HG03139 (cell line): ENCODE measurements around the gene RHO.
A peak's percentile ranks its signal among the peaks of the same experiment; 100 is the strongest.
"Not testable (repeated sequence)": the region's sequence is repeated elsewhere in the genome, so short reads cannot be mapped to it uniquely, and the experiment has no call there.

Experiments
- ATAC-seq: cut with Tn5 transposase; IDR thresholded peaks from one replicate; pipeline ENCODE4 v1.9.1; 2021; ENCODE audit not compliant: unreplicated experiment

The RHO gene

DNA sequence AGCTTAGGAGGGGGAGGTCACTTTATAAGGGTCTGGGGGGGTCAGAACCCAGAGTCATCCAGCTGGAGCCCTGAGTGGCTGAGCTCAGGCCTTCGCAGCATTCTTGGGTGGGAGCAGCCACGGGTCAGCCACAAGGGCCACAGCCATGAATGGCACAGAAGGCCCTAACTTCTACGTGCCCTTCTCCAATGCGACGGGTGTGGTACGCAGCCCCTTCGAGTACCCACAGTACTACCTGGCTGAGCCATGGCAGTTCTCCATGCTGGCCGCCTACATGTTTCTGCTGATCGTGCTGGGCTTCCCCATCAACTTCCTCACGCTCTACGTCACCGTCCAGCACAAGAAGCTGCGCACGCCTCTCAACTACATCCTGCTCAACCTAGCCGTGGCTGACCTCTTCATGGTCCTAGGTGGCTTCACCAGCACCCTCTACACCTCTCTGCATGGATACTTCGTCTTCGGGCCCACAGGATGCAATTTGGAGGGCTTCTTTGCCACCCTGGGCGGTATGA is at the start of gene RHO:
Gene RHO, plus strand, starts transcription at position 51 of the 512 bp plus-strand sequence. Its CDS starts 95 bp downstream, at position 146.
- ATAC-seq, result no peak

DNA sequence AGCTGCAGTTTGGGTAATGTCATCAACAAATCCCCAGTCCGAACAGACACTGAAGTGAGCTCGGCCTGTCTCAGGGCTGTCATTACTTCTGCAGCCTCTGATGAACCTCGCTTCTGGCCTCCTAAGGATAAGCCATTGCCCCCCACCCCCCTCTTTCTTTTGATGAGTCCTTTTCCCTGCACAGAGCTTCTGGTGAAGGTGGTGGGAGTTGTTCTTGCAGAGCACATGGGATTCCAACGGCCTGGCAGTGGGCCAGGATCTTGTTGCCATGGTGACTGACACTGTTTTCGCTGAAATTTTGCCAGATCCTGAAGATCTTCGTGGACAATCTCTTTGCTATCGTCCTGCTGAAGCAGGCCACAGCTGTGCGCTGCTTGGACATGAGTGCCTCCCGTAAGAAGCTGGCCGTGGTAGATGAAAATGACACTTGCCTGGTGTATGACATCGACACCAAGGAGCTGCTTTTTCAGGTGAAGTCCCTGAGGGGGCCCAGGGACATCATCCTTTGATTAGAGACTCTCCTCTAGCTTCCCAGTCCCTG is 47.1 kb upstream of the RHO start:
- ATAC-seq, result not testable (repeated sequence)

DNA sequence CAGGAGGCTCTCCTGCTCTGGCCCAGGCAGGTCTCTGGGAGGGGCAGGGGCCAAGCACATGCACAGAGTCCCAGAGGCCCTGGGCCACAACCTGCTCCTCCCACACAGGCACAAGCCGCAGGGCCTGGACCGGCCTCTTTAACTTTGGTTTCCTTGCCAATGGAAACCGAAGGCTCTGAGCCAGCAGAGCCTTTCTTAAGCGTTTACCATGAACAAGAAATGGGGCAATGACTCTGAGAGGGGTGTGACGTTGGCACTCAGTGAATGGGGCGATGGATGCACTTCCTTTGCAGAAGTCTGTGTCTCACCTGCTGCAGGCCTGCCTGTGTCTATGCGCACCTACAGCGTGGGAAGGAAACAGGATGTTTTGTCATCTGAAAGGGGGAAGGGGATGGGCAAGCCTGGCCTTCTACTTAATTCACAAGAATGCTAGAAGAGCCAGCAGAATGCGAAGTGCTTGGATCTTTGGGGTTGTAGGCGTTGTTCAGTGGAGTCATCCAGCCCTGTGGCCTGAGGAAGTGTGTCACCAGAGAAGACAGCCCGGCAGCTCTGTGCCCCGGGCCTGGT is 46.6 kb upstream of the RHO start:
- ATAC-seq, result no peak

DNA sequence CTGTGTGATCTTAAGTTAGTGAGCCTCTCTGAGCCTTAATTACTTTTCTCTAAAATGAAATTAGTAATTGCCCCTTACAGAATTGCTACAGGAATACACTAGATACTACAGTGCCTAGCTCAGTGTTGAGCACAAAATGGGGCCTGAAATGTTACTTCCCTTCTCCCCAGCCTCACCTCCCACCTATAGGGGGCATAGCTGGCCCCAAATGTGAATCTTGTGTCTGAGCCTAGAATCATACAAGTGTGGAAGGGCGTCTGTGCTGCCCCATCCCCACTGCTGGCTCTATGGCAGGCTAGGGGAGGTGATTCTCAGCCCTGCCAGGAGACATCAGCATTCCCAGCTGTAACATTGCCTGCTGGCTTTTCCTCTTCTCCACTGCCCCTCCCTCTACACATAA is 45.7 kb upstream of the RHO start:
- ATAC-seq, result no peak

DNA sequence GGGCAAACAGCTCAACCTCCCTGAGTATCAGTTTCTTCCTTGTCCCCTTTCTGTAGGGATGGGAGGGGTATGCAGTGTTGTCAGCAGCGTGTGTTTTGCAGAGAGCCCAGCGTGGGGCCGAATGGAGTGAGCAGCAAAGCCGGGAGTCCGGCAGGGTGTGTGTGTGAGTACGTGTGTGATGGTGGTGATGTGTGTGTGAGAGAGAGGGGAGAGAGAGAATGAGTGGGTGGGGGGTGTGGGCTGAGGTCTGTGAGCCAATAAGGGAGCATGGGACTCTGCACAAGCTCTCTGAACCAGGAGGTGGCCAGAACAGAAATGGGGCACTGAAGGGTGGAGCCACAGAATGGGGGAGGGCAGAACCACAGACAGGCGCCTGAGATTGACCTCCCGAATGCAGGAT is 44.6 kb upstream of the RHO start:
- ATAC-seq, result no peak

DNA sequence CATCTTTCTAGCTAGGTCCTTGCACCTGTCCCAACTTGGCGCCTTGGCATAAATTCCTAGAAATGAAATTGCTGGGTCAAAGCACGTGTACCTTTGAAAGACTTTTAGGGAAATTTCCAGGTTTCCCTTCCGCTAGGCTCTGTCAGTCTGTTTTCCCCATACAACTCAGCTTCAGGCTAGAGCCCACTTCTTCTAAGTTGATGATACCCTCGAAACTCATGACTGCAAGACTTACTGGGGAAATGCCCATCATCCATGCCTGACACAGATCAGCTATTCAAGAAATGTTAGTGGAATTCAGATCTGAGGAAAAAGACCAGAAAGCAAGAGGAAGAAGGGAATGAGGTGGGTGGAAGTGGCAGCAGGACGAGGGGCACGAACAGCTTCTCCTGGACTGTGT is 43.3 kb upstream of the RHO start:
- ATAC-seq, result not testable (repeated sequence)

DNA sequence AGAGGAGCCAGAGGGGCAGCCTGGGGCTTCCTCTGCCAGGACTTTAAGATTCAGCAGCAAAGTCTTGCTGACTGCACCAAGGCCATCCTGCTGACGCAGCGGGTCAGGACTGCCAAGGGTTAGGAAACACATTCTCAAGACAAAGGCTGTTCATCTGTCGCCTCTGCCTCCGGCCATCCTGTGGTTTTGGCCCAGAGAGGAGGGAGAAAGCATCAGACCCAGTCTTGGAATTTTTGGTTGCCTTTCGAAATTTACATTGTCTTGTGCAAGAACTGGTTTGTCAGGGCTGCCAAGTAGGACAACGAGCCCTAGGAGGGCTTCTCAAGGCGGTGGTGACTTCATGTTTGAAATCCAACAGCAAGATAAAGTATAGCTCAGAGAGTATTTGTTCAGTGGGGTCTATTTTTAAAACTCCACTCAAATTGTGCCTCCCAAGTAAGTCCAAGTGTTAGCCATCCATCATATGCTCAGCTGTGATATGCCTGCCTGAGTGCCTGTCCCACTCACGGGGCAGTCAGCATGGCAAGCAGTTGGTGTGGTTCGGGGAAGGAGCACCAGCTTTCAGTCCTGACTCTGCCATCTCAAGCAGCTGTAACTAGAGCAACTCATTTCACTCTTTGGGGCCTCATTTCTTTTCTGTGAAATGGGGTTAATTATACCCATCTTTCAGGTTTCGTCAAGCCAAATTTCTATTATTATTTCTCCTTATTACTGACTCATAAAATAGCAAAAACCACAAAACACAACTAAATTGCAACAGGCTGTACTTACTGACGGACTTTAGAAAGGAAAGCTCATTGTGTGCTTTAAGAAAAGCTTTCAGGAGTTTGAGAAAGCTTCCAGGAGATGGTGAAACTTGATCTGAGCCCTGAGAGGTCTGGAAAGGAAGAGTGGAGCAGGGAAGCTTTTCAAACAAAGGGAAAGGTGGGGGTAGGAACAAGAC is 42.4 kb upstream of the RHO start:
- ATAC-seq, result no peak

DNA sequence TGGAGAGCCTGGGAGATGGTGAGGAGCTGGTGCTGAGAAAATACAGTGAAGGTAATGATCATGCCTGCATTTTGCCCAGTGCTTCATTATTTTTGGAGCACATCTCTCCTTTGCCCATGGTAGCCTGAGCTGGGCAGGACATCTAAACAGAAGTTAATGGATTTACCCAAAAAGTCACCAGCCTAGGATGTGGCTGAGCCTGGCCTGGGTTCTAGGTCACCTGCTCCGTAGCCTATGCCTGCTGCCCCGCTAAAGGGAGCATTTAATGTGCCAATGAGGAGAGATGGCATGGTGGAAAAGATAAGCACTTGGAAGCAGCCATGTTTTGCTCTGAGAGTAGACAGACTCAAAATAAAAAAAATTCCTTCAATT is 41.8 kb upstream of the RHO start:
- ATAC-seq, result no peak

DNA sequence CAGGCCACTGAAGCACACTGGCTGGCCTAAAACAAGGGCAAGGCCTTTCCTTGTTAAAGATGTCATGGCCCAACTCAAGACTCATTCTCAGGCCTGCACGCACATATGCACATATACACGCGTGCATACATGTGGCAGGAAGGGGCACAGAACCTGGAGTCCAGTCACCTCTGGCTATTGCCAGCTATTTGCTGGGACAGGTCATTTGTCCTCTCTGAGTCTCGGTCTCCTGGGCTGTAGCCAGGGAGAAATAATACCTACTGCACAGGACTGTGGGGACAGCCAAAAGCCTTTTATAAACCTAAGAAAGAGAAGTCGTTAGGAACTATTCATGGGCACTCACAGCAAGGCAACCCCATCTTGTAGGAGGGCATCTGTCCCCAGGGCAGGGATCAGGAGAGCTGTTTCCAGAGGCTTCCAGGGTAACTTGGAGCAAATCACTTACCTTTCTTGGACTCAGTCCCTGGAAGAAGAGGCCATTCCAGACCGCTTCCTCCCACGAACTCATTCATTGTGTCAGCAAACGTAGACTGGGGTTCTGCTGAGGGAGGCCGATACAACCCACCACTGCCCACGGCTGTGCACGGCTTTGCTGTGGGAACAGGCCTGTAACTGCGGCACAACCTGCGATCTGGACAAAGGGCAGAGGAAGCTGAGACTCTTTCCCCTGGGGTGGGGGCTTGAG is 41.1 kb upstream of the RHO start:
- no peak for ATAC-seq

DNA sequence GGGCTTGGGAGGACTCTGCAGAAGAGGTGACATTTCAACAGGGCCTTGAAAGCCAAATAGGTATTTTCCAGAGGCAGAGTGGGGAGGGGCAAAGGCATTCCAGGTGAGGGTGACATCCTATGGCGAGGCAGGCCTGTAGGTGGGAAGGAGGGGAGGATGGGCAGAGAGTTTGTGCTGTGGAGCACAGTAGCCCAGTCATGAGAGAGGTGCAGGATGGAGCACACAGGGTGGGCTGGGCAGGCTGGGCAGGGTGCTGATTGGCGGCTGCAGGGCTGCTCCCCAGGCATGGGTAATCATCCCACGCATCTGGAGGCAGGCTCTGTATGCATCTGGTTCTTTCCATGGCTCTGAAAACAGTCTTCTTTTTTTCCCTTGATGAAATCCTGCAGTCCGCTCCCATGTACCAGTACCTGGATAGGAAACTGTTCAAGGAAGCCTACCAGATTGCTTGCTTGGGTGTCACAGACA is 40.5 kb upstream of the RHO start:
- not testable (repeated sequence) for ATAC-seq

DNA sequence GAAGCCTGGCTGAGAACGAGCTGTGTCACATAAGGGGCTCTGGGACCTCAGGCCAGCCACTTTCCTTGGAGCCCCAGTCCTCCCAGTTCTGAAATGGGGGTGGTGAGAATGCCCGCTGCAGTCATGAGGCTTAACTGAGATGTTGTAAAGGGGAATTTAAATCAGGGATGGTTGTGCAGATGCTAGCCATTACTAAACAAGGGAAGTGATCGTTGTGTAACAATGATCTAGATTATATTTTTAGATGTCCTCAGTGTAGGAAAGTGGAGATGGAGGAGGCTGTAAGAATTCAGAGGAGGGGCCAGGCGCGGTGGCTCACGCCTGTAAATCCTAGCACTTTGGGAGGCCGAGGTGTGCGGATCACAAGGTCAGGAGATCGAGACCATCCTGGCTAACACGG is 39.2 kb upstream of the RHO start:
- ATAC-seq, result not testable (repeated sequence)

DNA sequence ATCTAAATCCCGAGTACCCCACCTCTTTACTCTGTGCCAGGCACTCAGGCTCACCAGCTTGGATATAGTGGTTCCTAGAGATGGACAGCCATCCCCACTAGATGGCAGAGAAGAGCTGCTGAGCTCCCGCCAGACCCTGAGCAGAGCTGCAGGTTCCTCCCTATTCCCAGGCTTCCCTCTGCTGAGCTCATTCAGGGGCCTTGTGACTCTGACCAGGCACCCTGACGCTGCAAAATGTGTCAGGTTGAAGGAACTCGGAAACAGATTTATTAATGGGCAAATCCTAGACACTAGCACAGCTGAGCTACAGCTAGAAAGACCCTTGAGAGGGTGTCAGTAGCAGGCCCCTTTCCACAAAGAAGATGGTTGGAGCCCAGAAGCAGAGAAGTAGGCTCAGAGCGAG is 38.2 kb upstream of the RHO start:
- peak; percentile 84 for ATAC-seq

DNA sequence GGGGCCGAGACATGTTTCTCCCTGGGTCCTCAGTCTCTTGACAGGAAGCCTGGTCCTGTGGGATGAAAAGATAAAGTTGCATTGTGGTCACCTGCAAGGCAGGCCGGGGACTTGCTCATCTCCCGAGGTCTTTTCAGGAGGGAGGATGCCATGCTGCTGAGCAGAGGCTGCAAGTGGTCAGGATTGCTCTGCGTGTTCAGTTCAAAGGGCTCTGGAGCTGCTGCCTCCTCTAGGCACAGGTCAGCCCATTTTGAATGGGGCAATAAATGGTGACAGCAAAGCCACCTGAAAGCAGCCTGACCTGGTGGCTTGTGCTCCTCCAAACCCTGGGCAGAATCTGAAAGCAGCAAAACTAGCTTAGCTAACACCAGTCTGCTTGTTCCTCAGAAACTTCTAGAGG is 37.4 kb upstream of the RHO start:
- not testable (repeated sequence) for ATAC-seq

DNA sequence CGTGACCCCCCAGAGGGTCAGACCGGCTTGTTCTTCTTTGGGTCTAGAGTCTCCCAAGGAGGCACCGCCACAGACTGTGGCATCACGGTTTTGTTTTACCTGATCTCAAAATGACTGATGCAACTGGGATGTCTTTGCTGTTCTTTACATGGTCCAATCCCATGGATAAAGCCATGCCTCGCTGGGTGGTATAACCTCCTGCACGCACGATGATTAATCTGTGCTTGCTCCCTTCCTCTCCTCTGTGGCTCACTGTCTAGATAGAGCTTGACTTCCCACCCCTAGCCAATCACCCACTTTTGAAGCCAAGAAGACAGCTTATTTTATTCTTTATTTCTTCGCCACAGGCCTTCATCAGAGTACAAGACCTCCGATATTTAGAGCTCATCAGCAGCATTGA is 36.6 kb upstream of the RHO start:
- no peak for ATAC-seq

DNA sequence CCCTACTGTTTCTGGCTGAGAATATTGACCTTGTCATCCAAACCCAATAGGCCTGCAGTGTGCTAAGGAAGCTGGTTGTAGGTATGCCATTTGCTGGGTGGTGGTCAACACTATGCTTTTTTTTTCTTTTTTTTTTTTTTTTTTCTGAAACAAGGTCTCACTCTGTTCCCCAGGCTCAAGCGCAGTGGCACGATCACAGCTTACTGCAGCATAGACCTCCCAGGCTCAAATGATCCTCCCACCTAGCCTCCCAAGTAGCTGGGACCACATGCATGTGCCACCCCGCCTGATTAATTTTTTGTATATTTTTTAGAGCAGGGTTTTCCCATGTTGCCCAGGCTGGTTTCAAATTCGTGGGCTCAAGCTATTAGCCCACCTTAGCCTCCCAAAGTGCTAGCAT is 35.7 kb upstream of the RHO start:
- no peak for ATAC-seq

DNA sequence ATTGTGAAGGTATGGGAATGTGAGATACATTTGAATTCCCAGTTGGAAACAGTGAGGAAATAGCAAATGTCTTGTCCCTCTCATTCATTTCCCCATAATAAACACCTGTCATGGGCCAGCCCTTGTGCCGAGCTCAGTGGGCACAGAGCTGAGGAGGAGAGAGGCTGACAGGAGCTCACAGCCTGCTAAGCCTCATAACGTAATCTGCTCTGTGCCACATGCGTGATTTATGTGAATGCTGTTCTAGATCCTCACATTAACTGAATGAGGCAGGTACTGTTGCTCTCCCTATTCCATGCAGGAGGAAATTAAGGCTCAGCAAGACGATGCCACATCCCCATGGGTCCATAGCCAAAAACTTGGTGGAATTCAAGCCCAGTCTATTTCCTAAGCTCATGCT is 35.2 kb upstream of the RHO start:
- no peak for ATAC-seq

DNA sequence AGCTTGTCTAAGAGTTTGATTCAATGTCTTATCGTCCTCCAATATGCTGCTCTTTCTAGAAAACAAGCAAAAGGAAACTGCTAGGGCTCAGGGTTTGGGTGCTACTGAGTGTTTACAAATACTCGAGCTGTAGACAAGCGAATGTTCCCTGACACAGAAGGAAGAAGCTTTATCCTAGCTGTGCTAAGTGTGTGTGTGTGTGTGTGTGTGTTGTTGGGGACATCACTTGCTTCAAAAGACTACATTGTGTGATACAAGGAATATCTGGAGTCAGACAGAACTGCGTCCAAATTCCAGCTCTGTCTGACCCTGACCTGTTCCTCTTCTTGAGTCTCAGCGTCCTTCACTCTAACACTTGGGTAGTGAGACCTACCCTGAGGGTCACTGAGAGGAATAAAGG is 33.9 kb upstream of the RHO start:
- ATAC-seq, result not testable (repeated sequence)

DNA sequence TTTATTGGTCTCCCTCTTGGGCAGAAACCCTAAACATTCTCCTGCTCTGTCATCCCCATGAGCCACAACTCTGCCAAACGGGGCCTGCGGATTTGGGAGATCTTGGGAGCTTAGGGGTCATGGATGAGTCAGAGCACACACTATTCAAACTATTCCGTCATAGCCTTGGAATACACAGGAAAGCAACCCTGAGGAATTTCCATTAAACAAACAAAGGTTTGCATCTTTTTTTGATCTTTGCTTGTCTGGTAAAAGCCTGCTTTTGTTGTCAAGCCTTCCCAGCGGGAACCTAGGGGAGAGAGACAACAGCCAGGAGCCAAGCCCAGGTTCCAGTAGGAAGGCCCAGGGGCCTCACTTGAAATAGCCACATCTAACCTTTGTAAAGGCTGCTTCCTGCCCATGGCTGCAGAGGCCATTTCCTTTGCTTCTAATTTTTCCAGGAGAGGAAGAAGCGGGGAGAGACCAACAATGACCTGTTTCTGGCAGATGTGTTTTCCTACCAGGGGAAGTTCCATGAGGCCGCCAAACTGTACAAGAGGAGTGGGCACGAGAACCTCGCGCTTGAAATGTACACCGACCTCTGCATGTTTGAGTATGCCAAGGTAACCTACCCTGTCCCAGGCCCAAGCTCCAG is 33.3 kb upstream of the RHO start:
- ATAC-seq, result not testable (repeated sequence)

DNA sequence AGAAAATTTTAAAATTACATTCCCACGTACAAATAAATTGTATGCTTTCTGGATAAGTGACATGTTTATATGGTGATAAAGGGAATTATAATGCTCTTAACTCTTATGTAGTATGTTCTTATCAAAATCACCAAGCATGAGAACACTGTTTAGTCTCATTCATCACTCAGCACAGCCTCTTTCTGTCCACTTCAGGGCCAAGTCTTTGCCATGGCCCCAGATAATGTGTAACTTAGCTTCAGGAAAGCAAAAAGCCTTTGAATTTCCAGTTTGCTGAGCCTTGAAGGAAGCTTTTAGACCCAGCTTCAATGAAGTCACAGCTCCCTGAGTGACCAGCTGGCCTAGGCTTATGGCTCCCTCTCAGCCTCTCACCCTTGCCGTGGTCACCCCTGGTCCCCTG is 30.6 kb upstream of the RHO start:
- ATAC-seq, result not testable (repeated sequence)

DNA sequence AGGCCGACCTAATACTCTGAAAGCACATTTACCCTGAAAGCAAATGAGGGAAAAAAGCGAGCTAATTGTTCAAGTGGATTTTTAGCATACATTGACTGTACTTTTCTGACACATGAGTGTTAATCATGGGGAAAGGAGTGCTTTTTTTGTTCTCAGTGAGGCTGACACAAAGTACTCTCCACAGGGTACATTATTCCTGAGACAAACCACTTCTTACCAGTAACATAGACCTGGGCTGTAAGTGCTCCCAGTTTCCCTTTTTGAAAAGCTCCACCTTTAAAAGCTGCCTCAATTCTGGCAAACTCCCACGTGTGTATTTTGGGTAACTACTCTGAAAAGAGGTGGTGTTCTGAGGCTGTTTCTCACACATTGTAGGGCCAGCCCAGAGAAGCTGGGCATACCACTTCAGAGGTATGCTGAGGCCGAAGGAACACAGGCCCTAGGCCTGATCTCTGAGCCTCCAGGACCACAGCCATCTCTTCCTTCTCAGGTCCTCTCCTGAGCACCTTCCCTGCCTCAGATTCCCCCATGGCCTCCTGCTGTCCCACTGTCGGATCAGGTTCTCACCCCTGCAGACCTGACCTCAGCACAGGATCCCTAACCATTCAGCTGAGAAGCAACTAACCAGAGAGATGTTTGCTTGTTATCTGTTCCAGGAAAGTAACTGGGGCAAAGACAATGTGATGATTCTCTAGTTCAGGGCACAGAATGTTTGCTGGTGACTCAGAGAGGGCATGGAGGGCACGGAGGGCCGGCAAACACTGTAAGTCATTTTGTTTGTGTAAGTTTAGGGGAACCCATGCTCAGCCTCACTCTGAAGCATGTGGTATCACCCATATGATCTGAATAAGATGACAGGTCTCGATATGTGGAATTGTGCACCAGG is 29.6 kb upstream of the RHO start:
- not testable (repeated sequence) for ATAC-seq
